Measurements from ENCODE around the gene PLA2G2D. TPM values are rescaled to one million over a fixed set of nuclear protein-coding genes. Genes with fewer than 3 reads are reported as not detected.
A peak's percentile ranks its signal among the peaks of the same experiment; 100 is the strongest.

Gene PLA2G2D
- total and polyA plus RNA-seq, 5 donors from 2014 or later = not detected

DNA sequence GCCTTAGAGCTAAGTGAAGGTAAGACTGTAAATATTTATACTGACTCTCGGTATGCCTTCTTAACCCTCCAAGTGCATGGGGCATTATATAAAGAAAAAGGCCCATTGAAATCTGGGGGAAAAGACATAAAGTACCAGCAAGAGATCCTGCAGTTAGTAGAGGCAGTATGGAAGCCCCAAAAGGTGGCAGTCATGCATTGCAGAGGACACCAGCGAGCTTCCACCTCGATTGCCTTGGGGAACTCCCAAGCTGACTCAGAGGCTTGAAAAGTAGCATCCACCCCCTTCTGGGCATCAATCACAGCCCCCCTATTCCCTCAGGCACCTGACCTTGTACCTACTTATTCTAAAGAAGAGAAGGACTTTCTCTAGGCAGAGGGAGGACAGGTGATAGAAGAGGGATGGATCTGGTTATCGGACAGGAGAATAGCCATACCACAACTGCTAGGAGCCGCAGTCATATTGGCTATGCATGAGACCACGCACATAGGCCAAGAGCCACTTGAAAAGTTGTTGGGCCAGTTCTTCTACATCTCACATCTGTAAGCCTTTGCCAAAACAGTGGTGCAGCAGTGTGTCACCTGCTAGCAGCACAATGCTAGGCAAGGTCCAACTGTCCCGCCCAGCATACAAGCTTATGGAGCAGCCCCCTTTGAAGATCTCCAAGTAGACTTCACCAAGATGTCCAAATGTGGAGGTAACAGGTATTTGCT is 39.2 kb upstream of the PLA2G2D start:
- H3K36me3 ChIP-seq (ENCODE audit: control insufficient read depth, insufficient read depth, low read length) = no peaks in the 10 kb centered on the region
- no peak for ATAC-seq (ENCODE audit: low read depth in 2 of 2)
- no peak overlapping the region for H3K27ac ChIP-seq (ENCODE audit: insufficient read depth, low read length, poor library complexity, severe bottlenecking)
- H3K4me3 ChIP-seq (ENCODE audit: low read depth, low read length) = no peak overlapping the region
- DNase-seq = no peak
- no peaks in the 10 kb centered on the region for H3K27me3 ChIP-seq (ENCODE audit: control insufficient read depth, insufficient read depth, low read length)
- no peaks in the 10 kb centered on the region for H3K27me3 Mint-ChIP-seq
- peaks cover 0 to 12% (median 5%) of the 10 kb centered on the region in 4 donors for H3K4me1 Mint-ChIP-seq
- H3K4me3 Mint-ChIP-seq = peak overlapping the region in 1 of 4 donors; percentile 40
- no peak overlapping the region for H3K27ac Mint-ChIP-seq
- H3K9me3 ChIP-seq (ENCODE audit: control insufficient read depth in 2 of 2, low read length in 2 of 2) = peaks cover 15 to 39% of the 10 kb centered on the region in 2 experiments
- H3K36me3 Mint-ChIP-seq = peaks cover 3% of the 10 kb centered on the region
- H3K4me1 ChIP-seq (ENCODE audit: control insufficient read depth, insufficient read depth, low read length, poor library complexity, severe bottlenecking) = peaks cover 3% of the 10 kb centered on the region
- H3K9me3 Mint-ChIP-seq = peaks cover 0 to 52% (median 11%) of the 10 kb centered on the region in 7 donors

DNA sequence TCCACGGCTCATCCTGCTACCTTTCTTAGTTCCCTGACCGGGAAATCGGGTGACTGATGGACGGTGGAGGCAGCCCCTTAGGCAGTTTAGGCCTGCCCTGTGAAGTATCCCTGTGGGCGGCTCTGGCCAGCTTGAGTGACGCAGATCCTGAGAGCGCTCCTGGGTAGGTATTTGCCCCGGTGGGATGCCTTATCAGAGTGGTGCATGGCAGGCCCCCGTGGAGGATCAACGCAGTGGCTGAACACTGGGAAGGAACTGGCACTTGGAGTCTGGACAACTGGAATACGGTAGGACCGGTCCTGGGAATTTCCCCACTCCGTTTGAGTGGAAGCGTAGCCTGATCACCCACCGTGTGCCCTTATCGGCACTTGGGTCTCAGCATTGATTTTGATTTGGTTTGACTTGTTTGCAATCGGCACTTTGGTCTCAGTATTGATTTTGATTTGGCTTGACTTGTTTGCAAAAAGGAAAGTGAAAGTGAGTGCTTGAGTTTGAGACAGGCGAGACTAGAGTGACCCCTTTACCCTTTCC is 35.0 kb upstream of the PLA2G2D start:
- H3K27me3 Mint-ChIP-seq = no peaks in the 10 kb centered on the region
- no peaks in the 10 kb centered on the region for H3K36me3 ChIP-seq (ENCODE audit: control insufficient read depth, insufficient read depth, low read length)
- peaks cover 11% of the 10 kb centered on the region for H3K4me1 ChIP-seq (ENCODE audit: control insufficient read depth, insufficient read depth, low read length, poor library complexity, severe bottlenecking)
- H3K9me3 ChIP-seq (ENCODE audit: control insufficient read depth in 2 of 2, low read length in 2 of 2) = peaks cover 4 to 16% of the 10 kb centered on the region in 2 experiments
- DNase-seq (peak in 1 of 3 donors; percentile 40), ATAC-seq (ENCODE audit: low read depth in 2 of 2) (no peak)
- H3K27ac Mint-ChIP-seq = peak overlapping the region in 2 of 3 donors; percentile 11 to 72
- peak overlapping the region in 3 of 4 donors; percentile 5 to 83 (median 49) for H3K4me3 Mint-ChIP-seq
- H3K27ac ChIP-seq (ENCODE audit: insufficient read depth, low read length, poor library complexity, severe bottlenecking) = no peak overlapping the region
- H3K9me3 Mint-ChIP-seq = peaks cover 0 to 13% (median 2%) of the 10 kb centered on the region in 7 donors
- no peaks in the 10 kb centered on the region for H3K27me3 ChIP-seq (ENCODE audit: control insufficient read depth, insufficient read depth, low read length)
- peaks cover 0 to 18% (median 7%) of the 10 kb centered on the region in 4 donors for H3K4me1 Mint-ChIP-seq
- no peaks in the 10 kb centered on the region for H3K36me3 Mint-ChIP-seq
- H3K4me3 ChIP-seq (ENCODE audit: low read depth, low read length) = peak overlapping the region; percentile 40

DNA sequence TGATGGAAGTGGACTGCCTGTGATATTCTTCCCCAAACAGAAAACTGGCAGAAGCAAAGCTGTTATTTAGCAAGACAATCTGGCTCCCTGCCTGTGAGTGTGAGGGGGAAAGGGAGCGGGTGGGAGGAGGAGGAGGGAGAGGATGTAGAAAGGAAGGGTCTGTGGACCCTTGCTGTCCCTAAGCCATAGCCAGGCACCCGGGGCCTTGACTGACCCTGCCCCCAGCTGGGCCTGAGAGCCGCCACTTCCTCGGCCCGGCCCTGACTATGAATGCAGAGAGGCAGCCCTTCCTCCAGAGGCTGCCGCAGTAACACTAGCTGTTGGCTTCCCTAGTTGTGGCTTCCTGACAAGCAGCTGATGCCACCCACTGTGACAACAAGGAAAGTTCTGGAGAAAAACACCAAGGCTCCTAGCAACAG is 33.7 kb upstream of the PLA2G2D start:
- Mint-ChIP-seq H3K4me3 (peak overlapping the region in 1 of 4 donors; percentile 43), H3K27me3 (no peaks in the 10 kb centered on the region), H3K9me3 (peaks cover 0 to 6% (median 2%) of the 10 kb centered on the region in 7 donors), H3K27ac (no peak overlapping the region), H3K36me3 (no peaks in the 10 kb centered on the region), H3K4me1 (peaks cover 0 to 18% (median 7%) of the 10 kb centered on the region in 4 donors)
- no peak overlapping the region for H3K4me3 ChIP-seq (ENCODE audit: low read depth, low read length)
- DNase-seq (no peak), ATAC-seq (ENCODE audit: low read depth in 2 of 2) (no peak)
- no peak overlapping the region for H3K27ac ChIP-seq (ENCODE audit: insufficient read depth, low read length, poor library complexity, severe bottlenecking)
- H3K4me1 ChIP-seq (ENCODE audit: control insufficient read depth, insufficient read depth, low read length, poor library complexity, severe bottlenecking) = peaks cover 11% of the 10 kb centered on the region
- H3K27me3 ChIP-seq (ENCODE audit: control insufficient read depth, insufficient read depth, low read length) = no peaks in the 10 kb centered on the region
- H3K36me3 ChIP-seq (ENCODE audit: control insufficient read depth, insufficient read depth, low read length) = no peaks in the 10 kb centered on the region
- peaks cover 0 to 3% of the 10 kb centered on the region in 2 experiments for H3K9me3 ChIP-seq (ENCODE audit: control insufficient read depth in 2 of 2, low read length in 2 of 2)

DNA sequence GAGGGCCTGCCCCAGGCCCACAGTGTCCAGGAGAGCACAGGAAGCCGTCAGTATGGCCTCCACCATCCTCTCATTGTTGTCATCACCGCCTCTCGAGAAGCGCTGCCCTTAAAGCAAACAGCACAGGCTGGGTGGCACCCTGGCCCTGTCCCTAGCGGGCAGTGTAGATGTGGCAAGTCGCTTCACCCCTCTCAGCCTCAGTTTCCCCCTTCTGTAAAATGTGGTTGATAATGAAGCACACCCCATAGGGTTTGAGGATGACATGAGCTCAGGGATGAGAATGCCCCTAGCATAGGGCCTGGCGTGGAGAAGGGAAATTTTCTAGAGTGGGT is 33.2 kb upstream of the PLA2G2D start:
- H3K27ac Mint-ChIP-seq = peak overlapping the region in 2 of 3 donors; percentile 42 to 47
- DNase-seq (no peak), ATAC-seq (ENCODE audit: low read depth in 2 of 2) (no peak)
- Histone ChIP-seq H3K36me3 (ENCODE audit: control insufficient read depth, insufficient read depth, low read length) (no peaks in the 10 kb centered on the region), H3K27me3 (ENCODE audit: control insufficient read depth, insufficient read depth, low read length) (no peaks in the 10 kb centered on the region), H3K27ac (ENCODE audit: insufficient read depth, low read length, poor library complexity, severe bottlenecking) (no peak overlapping the region), H3K4me3 (ENCODE audit: low read depth, low read length) (no peak overlapping the region), H3K4me1 (ENCODE audit: control insufficient read depth, insufficient read depth, low read length, poor library complexity, severe bottlenecking) (peaks cover 11% of the 10 kb centered on the region), H3K9me3 (ENCODE audit: control insufficient read depth in 2 of 2, low read length in 2 of 2) (no peaks in the 10 kb centered on the region)
- peaks cover 0 to 18% (median 7%) of the 10 kb centered on the region in 4 donors for H3K4me1 Mint-ChIP-seq
- H3K36me3 Mint-ChIP-seq = no peaks in the 10 kb centered on the region
- H3K9me3 Mint-ChIP-seq = peaks cover 0 to 5% (median 0%) of the 10 kb centered on the region in 7 donors
- H3K27me3 Mint-ChIP-seq = no peaks in the 10 kb centered on the region
- H3K4me3 Mint-ChIP-seq = peak overlapping the region; percentile 38 to 85 (median 80)

GRCh38 chr1:20151906-20152598 is 32.7 kb upstream of the PLA2G2D start:
- DNase-seq = peak; percentile 60 to 72 (median 61)
- Mint-ChIP-seq H3K27me3 (no peaks in the 10 kb centered on the region), H3K27ac (peak overlapping the region in 2 of 3 donors; percentile 42 to 47), H3K4me1 (peaks cover 0 to 18% (median 7%) of the 10 kb centered on the region in 4 donors), H3K36me3 (no peaks in the 10 kb centered on the region), H3K4me3 (peak overlapping the region; percentile 38 to 85 (median 80)), H3K9me3 (peaks cover 0 to 2% (median 0%) of the 10 kb centered on the region in 7 donors)
- Histone ChIP-seq H3K27ac (ENCODE audit: insufficient read depth, low read length, poor library complexity, severe bottlenecking) (no peak overlapping the region), H3K9me3 (ENCODE audit: control insufficient read depth in 2 of 2, low read length in 2 of 2) (no peaks in the 10 kb centered on the region), H3K4me3 (ENCODE audit: low read depth, low read length) (peak overlapping the region; percentile 32), H3K36me3 (ENCODE audit: control insufficient read depth, insufficient read depth, low read length) (no peaks in the 10 kb centered on the region), H3K27me3 (ENCODE audit: control insufficient read depth, insufficient read depth, low read length) (no peaks in the 10 kb centered on the region), H3K4me1 (ENCODE audit: control insufficient read depth, insufficient read depth, low read length, poor library complexity, severe bottlenecking) (peaks cover 11% of the 10 kb centered on the region)
- ATAC-seq (ENCODE audit: low read depth in 2 of 2) = peak; percentile 84 to 85

- ATAC-seq (ENCODE audit: low read depth in 2 of 2) (no peak), DNase-seq (no peak)
- H3K9me3 ChIP-seq (ENCODE audit: control insufficient read depth in 2 of 2, low read length in 2 of 2) = no peaks in the 10 kb centered on the region
- H3K4me3 ChIP-seq (ENCODE audit: low read depth, low read length) = no peak overlapping the region
- Mint-ChIP-seq H3K27ac (peak overlapping the region in 1 of 3 donors; percentile 48), H3K9me3 (peaks cover 0 to 2% (median 0%) of the 10 kb centered on the region in 7 donors), H3K27me3 (no peaks in the 10 kb centered on the region), H3K4me1 (peaks cover 0 to 18% (median 7%) of the 10 kb centered on the region in 4 donors), H3K4me3 (peak overlapping the region in 1 of 4 donors; percentile 74), H3K36me3 (no peaks in the 10 kb centered on the region)
- H3K4me1 ChIP-seq (ENCODE audit: control insufficient read depth, insufficient read depth, low read length, poor library complexity, severe bottlenecking) = peaks cover 11% of the 10 kb centered on the region
- no peaks in the 10 kb centered on the region for H3K27me3 ChIP-seq (ENCODE audit: control insufficient read depth, insufficient read depth, low read length)
- no peaks in the 10 kb centered on the region for H3K36me3 ChIP-seq (ENCODE audit: control insufficient read depth, insufficient read depth, low read length)
- H3K27ac ChIP-seq (ENCODE audit: insufficient read depth, low read length, poor library complexity, severe bottlenecking) = no peak overlapping the region
Observed at GRCh38 chr1:20150969-20151368, 31.6 kb upstream of the PLA2G2D start.

GRCh38 chr1:20150326-20150705 is 31.0 kb upstream of the PLA2G2D start:
- H3K4me1 ChIP-seq (ENCODE audit: control insufficient read depth, insufficient read depth, low read length, poor library complexity, severe bottlenecking) = peaks cover 11% of the 10 kb centered on the region
- no peak overlapping the region for H3K4me3 ChIP-seq (ENCODE audit: low read depth, low read length)
- H3K27ac ChIP-seq (ENCODE audit: insufficient read depth, low read length, poor library complexity, severe bottlenecking) = no peak overlapping the region
- Mint-ChIP-seq H3K36me3 (no peaks in the 10 kb centered on the region), H3K4me3 (no peak overlapping the region), H3K27ac (peak overlapping the region in 1 of 3 donors; percentile 55), H3K4me1 (peaks cover 0 to 18% (median 7%) of the 10 kb centered on the region in 4 donors), H3K27me3 (no peaks in the 10 kb centered on the region), H3K9me3 (peaks cover 0 to 2% (median 0%) of the 10 kb centered on the region in 7 donors)
- no peaks in the 10 kb centered on the region for H3K36me3 ChIP-seq (ENCODE audit: control insufficient read depth, insufficient read depth, low read length)
- H3K9me3 ChIP-seq (ENCODE audit: control insufficient read depth in 2 of 2, low read length in 2 of 2) = no peaks in the 10 kb centered on the region
- H3K27me3 ChIP-seq (ENCODE audit: control insufficient read depth, insufficient read depth, low read length) = no peaks in the 10 kb centered on the region
- ATAC-seq (ENCODE audit: low read depth in 2 of 2) (no peak), DNase-seq (no peak)

All from CD4-positive, CD25-positive, alpha-beta regulatory T cell (primary cell).